Kidney (tissue), 14 donors: ENCODE data around the gene SALL3. TPM values are rescaled to one million over a fixed set of nuclear protein-coding genes. Genes with fewer than 3 reads are reported as not detected.

Experiments
- DNase-seq, 5 donors: peaks; one replicate each; pipeline ENCODE4 v3.0.0-alpha.2; 2013 to 2020
- FAIRE-seq: peaks from 2 replicates; lab custom pipeline; 2012; peaks lifted over from hg19 to GRCh38; lab: Jason Lieb, UNC
- H3K27ac ChIP-seq, 2 donors: one replicate each; pipeline ENCODE4 v1.7.0; 2013; ENCODE audit warnings: low read depth in 2 of 2, low read length in 2 of 2, inconsistent platforms in 1 of 2
- H3K27me3 ChIP-seq: one replicate; pipeline ENCODE4 v1.7.1; 2013; ENCODE audit warnings: low read length, inconsistent platforms; ENCODE audit not compliant: control insufficient read depth, insufficient read depth
- H3K36me3 ChIP-seq, 3 donors: one replicate each; pipeline versions ENCODE4 v1.7.0 to v1.7.1; 2013; ENCODE audit warnings: low read length in 3 of 3, control low read depth in 1 of 3, inconsistent platforms in 1 of 3; ENCODE audit not compliant: insufficient read depth in 3 of 3, control insufficient read depth in 2 of 3
- H3K4me1 ChIP-seq, 3 donors: one replicate each; pipeline versions ENCODE4 v1.7.0 to v1.7.1; 2013; ENCODE audit warnings: low read length in 3 of 3, inconsistent platforms in 1 of 3, low read depth in 1 of 3; ENCODE audit not compliant: control insufficient read depth in 2 of 3, insufficient read depth in 2 of 3
- H3K4me3 ChIP-seq, 3 donors: one replicate each; pipeline versions ENCODE4 v1.7.0 to v1.8.1; 2013; ENCODE audit warnings: low read length in 3 of 3, control low read depth in 1 of 3, inconsistent platforms in 1 of 3
- H3K9ac ChIP-seq, 3 donors: one replicate each; pipeline versions ENCODE4 v1.7.0 to v1.7.1; 2013; ENCODE audit warnings: low read length in 3 of 3, control low read depth in 1 of 3, inconsistent platforms in 1 of 3
- H3K9me3 ChIP-seq, 3 donors: one replicate each; pipeline versions ENCODE4 v1.7.0 to v1.7.1; 2013; ENCODE audit warnings: low read length in 3 of 3, control low read depth in 1 of 3, inconsistent platforms in 1 of 3; ENCODE audit not compliant: control insufficient read depth in 2 of 3, insufficient read depth in 1 of 3
- CTCF ChIP-seq: IDR thresholded peaks from 3 replicates; pipeline ENCODE4 v1.5.1; 2012; ENCODE audit warnings: mild to moderate bottlenecking, moderate library complexity, borderline replicate concordance; ENCODE audit not compliant: insufficient read depth; ENCODE audit errors: extremely low read depth
- intact Hi-C: fragments of 100-400 bp; cut with DNase I; formaldehyde crosslinking; loops from one replicate; pipeline ENCODE4 v1.11.1; 2022
- polyA plus RNA-seq: library from polyadenylated mRNA; stranded (reverse); fragments of 350-450 nt; fragmentation: Illumina TruSeq; extraction: RNeasy Lipid Tissue Mini Kit (QIAGEN cat#74804); gene quantifications from one replicate; pipeline ENCODE4 v1.2.3, GENCODE V29; 2014; ENCODE audit warnings: low read depth, low replicate concordance; ENCODE audit not compliant: insufficient read depth
- total RNA-seq: library from RNA; stranded (reverse); fragmentation: NEBNext Ultra II Directional; extraction: Animal tissue kit (Norgen Biotek cat#: 25700); gene quantifications from one replicate; pipeline ENCODE4 v1.2.1, GENCODE V29; 2021
- donor health status: control.
- donor health status: control.
- donor health status: control.
- donor health status: control.
- donor health status: control.
- donor health status: DM: yes; HTN: yes; CAD: no.
- donor health status: Normal renal cell carcinoma (clear cell type).

SALL3 gene
- total and polyA plus RNA-seq, 2 donors from 2014 or later, result 2.0 to 5.5 TPM

DNA sequence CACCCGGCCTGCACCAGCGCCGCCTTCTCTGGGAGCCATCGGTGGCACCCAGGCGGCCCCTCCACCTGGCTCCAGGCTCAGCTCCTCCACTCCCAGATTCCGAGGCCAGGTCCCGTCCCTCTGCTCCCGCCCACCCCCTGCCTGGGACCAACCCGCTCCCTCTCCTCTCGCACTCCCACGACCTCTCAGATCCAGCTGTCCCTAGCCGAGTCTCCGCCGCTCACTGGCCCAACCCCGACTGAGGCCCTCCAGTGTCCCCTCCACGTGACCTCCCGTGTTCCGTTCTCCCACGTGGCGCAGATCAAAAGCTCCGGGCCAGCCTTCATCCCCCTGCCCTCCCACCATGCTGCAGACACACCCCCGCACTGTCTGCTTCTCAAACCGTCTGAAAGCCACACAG, 14.4 kb upstream of the SALL3 start:
- Histone ChIP-seq H3K36me3 (no peaks in the 10 kb centered on the region), H3K27me3 (peaks cover 2% of the 10 kb centered on the region), H3K9me3 (peaks cover 0 to 4% (median 2%) of the 10 kb centered on the region in 3 donors), H3K9ac (no peak overlapping the region), H3K4me1 (no peaks in the 10 kb centered on the region), H3K27ac (no peak overlapping the region), H3K4me3 (no peak overlapping the region)
- FAIRE-seq (no peak), DNase-seq (peak; percentile 66 to 85 (median 79))
- intact Hi-C loops, result no loop called here
- TF ChIP-seq CTCF, result no peak

DNA sequence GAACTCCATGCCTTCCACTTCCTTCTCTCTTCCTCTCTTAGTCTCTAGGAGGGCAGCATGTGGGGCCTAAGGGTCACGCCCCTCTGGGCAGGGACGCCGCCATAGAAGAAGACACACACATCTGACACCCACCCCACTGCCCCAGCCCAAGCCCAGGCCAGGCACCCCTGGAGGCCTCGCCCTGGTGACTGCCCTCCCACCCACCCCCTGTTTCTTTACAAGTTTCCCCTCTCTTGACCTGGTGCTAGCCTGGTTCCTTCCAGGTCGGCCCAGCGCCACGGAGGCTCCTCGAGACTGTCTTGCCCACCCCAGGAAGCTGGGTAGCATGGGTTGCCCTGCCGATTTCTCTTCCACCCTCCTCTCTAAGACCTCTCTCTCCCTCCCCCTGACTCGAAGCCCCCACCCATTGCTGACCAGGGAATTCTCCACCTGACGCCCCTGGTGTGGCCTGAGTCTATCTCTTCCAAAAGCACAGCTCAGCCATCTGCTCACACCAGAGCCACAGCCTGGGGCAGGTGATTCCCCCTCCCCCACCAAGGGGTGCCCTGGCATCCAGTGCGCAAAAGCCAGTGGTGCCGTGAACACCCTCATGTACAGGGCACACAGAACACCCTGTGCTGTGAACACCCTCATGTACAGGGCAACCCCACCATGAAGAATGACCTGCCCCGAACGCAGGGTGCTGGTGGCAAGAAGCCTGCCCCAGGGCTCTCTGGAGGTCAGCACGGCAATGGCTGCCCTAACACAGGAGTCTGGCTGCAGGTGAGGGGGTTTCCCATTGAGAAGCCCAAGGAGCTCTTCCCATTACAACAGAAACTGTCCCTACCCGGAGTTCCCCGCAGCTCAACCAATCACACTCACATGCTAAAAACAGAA, 13.5 kb upstream of the SALL3 start:
- H3K9me3 ChIP-seq, result peaks cover 0 to 4% (median 2%) of the 10 kb centered on the region in 3 donors
- H3K27ac ChIP-seq, result no peak overlapping the region
- H3K9ac ChIP-seq, result no peak overlapping the region
- DNase-seq, result peak in 2 of 5 donors; percentile 34 to 46
- H3K4me3 ChIP-seq, result no peak overlapping the region
- H3K4me1 ChIP-seq, result no peaks in the 10 kb centered on the region
- TF ChIP-seq CTCF, result no peak
- no peak for FAIRE-seq
- intact Hi-C loops, result no loop called here
- no peaks in the 10 kb centered on the region for H3K36me3 ChIP-seq
- H3K27me3 ChIP-seq, result peaks cover 7% of the 10 kb centered on the region

DNA sequence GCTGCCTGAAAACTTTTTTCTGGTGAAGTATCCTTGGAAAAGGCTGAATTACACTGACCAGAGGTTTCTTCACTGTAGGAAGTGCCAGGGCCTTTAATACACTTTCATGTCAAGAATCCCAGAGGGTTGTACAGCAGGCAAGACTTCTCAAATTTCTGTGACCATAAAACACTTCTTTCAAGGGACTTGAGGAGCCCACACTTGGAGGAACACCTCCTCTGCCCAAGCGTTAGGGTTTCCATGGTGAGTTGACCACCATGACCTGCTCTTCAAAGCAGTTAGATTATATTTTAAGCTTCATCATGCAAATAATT, 12.9 kb upstream of the SALL3 start:
- peaks cover 0 to 4% (median 2%) of the 10 kb centered on the region in 3 donors for H3K9me3 ChIP-seq
- H3K36me3 ChIP-seq, result no peaks in the 10 kb centered on the region
- no peak overlapping the region for H3K4me3 ChIP-seq
- DNase-seq (peak in 3 of 5 donors; percentile 29 to 80 (median 70)), FAIRE-seq (no peak)
- intact Hi-C loops, result no loop called here
- TF ChIP-seq CTCF, result no peak
- peaks cover 11% of the 10 kb centered on the region for H3K27me3 ChIP-seq
- no peak overlapping the region for H3K27ac ChIP-seq
- H3K4me1 ChIP-seq, result no peaks in the 10 kb centered on the region
- H3K9ac ChIP-seq, result no peak overlapping the region
